SK-N-SH (cell line): ENCODE results near the gene SYCN.

Experiments used
- EP300 ChIP-seq, 2 experiments: IDR thresholded peaks; 2 replicates each; pipeline versions ENCODE4 v1.4.0 to v1.6.1; 2012; ENCODE audit warnings: borderline replicate concordance in 1 of 2, low read depth in 1 of 2, low read length in 1 of 2
- GABPA ChIP-seq: IDR thresholded peaks from 2 replicates; pipeline ENCODE4 v1.4.0; 2012; ENCODE audit warnings: low read depth, mild to moderate bottlenecking
- JUND ChIP-seq: IDR thresholded peaks from 2 replicates; pipeline ENCODE4 v1.4.0; 2012
- POLR2AphosphoS5 ChIP-seq: IDR thresholded peaks from 2 replicates; pipeline ENCODE4 v1.6.1; 2012; ENCODE audit warnings: low read depth, low read length
- TAF1 ChIP-seq: IDR thresholded peaks from 2 replicates; pipeline ENCODE4 v1.6.1; 2012; ENCODE audit warnings: low read depth, mild to moderate bottlenecking, low read length, moderate library complexity, borderline replicate concordance
- TCF12 ChIP-seq: IDR thresholded peaks from 2 replicates; pipeline ENCODE4 v1.4.0; 2012
- YY1 ChIP-seq: IDR thresholded peaks from 2 replicates; pipeline ENCODE4 v1.4.0; 2012; ENCODE audit warnings: low read depth, mild to moderate bottlenecking
- TF ChIP-seq, protein P1 (sequence below): fragments of 200-600 bp; sonication (generic); IDR thresholded peaks from 2 replicates; pipeline ENCODE4 v1.6.1; 2017; ENCODE audit warnings: antibody characterized with exemption, mild to moderate bottlenecking, moderate library complexity

DNA sequence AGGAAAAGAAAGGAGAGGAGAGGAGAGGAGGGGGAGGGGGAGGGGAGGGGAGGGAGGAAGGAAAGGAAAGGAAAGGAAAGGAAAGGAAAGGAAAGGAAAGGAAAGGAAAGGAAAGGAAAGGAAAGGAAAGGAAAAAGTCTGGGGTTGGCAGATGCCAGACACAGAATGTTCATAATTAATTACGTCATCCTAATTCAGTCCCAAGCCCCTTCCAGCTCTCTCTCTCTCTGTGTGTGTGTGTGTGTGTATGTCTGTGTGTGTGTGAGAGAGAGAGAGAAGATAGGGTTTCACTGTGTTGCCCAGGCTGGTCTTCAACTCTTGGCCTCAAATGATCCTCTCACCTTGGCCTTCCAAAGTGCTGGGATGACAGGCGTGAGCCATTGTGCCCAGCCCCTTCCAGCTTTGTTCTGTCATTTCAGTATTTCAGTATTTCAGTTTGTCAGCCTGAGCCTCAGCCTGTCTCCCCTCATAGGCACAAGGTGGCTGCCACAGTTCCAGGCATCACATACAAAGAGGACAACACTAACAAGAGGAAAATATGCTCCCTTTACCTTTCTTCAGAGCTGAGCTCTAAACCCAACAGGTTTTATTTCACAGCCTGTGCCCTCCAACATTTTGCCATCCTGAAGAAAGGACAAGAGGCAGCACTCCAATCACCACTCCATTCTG lies 26.2 kb upstream of the SYCN start:
- no peak for TF ChIP-seq POLR2AphosphoS5
- TF ChIP-seq, protein P1, sequence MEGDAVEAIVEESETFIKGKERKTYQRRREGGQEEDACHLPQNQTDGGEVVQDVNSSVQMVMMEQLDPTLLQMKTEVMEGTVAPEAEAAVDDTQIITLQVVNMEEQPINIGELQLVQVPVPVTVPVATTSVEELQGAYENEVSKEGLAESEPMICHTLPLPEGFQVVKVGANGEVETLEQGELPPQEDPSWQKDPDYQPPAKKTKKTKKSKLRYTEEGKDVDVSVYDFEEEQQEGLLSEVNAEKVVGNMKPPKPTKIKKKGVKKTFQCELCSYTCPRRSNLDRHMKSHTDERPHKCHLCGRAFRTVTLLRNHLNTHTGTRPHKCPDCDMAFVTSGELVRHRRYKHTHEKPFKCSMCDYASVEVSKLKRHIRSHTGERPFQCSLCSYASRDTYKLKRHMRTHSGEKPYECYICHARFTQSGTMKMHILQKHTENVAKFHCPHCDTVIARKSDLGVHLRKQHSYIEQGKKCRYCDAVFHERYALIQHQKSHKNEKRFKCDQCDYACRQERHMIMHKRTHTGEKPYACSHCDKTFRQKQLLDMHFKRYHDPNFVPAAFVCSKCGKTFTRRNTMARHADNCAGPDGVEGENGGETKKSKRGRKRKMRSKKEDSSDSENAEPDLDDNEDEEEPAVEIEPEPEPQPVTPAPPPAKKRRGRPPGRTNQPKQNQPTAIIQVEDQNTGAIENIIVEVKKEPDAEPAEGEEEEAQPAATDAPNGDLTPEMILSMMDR = no peak
- TF ChIP-seq GABPA = no peak
- TF ChIP-seq EP300 (IDR thresholded peaks at IDR 0.05; ENCODE audit: borderline replicate concordance in 1 of 2, low read depth in 1 of 2, low read length in 1 of 2) = no peak
- no peak for TF ChIP-seq YY1
- TF ChIP-seq JUND = no peak
- TF ChIP-seq TAF1 = no peak
- TF ChIP-seq TCF12 = no peak
